Stimulated activated naive CD4-positive, alpha-beta T cell (primary cell): ENCODE measurements around the gene ST8SIA1.
A peak's percentile ranks its signal among the peaks of the same experiment; 100 is the strongest.
"Not testable (repeated sequence)": the region's sequence is repeated elsewhere in the genome, so short reads cannot be mapped to it uniquely, and the experiment has no call there.

Source experiments
- DNase-seq, 6 experiments: peaks; one replicate each; lab custom pipeline; 2025; lab: John Stamatoyannopoulos, UW

The ST8SIA1 gene

DNA sequence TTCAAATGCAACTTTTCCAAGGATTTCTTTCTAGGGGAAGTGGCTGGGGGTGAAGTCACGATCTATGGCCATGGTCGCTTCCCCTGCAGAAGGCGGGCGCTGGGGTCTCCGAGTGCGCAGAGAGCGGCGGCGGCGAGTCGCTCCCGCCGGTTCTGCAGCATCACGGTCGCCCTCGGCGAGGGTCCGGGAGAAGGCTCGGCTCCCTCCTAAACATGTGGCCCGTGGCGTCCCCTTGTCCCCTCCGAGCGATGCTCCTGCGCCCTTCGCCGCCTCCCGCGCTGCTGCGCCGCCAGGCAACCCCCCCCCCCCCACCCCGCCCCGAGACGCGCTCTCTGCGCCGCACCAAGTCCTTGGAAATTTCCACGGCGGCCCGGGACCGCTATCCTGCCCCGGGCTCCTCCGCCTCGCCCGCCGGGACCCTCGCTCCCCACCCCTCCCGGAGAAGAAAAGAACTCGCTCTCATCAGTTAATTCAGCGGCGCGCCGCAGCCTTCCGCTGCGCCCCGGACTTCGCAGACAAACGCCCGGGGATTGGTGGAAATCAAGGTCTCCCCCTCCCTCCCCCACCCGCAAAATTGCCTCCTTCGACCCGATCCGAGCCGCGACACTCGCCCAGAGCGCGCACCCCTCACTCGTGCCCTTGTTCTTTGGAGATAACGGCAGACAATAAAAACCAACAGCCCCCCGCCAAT, at the start of gene ST8SIA1:
Gene ST8SIA1 (minus strand): TSS at position 298 of the 691 bp plus-strand sequence. CDS start 475 bp downstream, outside the sequence.
- DNase-seq = peak in 4 of 6 experiments; percentile 18 to 36 (median 32)

GRCh38 chr12:22380031-22380430, 45.5 kb upstream of the ST8SIA1 start:
- DNase-seq = no peak

GRCh38 chr12:22377731-22378496, 43.4 kb upstream of the ST8SIA1 start:
- DNase-seq = no peak

DNA sequence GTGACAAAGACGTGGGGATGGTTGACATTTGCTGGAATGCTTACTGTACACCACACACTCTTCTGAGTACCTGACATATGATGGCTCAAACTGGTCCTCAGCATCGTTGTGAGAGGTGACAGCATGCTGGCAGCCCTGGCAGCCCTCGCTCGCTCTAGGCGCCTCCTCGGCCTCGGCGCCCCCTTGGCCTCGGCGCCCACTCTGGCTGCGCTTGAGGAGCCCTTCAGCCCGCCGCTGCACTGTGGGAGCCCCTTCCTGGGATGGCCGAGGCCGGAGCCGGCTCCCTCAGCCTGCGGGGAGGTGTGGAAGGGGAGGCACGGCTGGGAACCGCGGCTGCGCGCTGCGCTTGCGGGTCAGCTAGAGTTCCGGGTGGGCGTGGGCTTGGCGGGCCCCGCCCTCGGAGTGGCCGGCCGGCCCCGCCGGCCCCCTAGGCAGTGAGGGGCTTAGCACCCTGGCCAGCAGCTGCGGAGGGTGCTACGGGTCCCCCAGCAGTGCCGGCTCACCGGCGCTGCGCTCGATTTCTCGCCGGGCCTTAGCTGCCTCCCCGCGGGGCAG, 42.2 kb upstream of the ST8SIA1 start:
- DNase-seq = not testable (repeated sequence)

DNA sequence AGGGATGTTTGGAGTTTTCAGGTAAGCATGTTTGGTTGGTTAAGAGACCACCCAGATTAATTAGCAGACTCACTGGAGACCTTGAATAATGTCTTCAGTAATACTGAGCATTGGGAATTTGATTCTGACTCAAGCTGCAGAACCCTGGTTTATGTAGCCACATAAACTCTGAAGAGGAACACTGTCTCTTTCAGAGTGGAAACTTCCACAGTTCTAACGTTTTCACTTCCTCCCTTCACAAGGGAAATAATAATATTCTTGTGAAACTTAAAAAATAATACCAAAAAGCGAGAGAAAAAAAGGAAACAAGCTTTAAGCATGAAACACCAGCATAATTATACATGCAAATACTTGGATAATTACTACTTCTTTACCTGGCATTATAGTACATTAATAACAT, 40.0 kb upstream of the ST8SIA1 start:
- no peak for DNase-seq

- no peak for DNase-seq
These were observed 37.9 kb upstream of the ST8SIA1 start for GRCh38 chr12:22372277-22372837.

DNA sequence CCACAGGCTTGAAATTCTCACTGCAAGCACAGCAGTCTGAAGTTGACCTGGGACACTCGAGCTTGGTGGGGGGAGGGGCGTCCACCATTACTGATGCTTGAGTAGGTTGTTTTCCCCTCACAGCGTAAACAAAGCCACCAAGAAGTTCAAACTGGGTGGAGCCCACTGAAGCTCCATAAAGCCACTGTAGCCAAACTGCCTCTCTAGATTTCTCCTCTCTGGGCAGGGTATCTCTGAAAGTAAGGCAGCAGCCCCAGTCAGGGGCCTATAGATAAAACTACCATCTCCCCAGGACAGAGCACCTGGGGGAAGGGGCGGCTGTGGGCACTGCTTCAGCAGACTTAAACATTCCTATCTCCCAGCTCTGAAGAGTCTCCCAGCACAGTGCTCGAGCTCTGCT, 31.7 kb upstream of the ST8SIA1 start:
- no peak for DNase-seq

- no peak for DNase-seq
These were observed 27.3 kb upstream of the ST8SIA1 start for GRCh38 chr12:22361785-22362184.

DNA sequence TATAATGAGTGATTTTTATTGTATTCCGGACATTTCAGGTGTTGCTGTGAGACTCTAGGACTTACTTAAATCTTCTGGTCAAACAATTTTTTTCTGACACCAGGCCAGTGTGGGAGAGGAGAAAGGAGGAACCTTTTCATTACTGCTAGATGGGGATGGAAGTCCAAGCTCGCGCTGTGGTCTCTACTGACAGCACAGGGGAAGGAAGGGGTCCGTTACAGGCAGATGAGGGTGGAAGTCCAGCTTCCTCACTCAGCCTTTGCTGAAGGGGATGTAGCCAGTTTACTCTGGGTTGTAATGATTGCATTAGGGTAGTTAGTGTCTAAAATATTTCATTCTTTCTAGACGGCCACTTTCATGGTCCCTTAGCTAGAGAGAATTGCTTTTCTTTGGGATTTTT, 26.3 kb upstream of the ST8SIA1 start:
- DNase-seq = no peak

- DNase-seq = no peak
These were observed 23.0 kb upstream of the ST8SIA1 start for GRCh38 chr12:22357531-22357930.

DNA sequence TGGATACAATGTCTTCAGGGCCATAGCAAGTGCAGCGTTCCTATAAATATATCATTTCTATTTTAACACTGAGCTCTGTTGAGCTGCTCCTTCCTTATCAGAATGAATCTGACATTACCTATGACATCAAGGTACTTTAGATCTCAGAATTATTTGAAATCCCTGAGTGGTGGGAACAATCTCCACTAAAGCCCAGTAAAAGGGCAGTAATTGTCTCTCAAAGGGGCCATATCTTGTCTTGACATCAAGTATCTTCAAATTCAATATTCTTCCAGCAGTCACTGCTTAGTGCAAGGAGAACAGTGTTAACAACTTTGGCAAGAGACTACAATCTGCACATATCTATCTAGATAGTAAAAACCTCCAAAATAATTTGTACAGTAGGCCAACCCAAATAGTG, 21.7 kb upstream of the ST8SIA1 start:
- no peak for DNase-seq

DNA sequence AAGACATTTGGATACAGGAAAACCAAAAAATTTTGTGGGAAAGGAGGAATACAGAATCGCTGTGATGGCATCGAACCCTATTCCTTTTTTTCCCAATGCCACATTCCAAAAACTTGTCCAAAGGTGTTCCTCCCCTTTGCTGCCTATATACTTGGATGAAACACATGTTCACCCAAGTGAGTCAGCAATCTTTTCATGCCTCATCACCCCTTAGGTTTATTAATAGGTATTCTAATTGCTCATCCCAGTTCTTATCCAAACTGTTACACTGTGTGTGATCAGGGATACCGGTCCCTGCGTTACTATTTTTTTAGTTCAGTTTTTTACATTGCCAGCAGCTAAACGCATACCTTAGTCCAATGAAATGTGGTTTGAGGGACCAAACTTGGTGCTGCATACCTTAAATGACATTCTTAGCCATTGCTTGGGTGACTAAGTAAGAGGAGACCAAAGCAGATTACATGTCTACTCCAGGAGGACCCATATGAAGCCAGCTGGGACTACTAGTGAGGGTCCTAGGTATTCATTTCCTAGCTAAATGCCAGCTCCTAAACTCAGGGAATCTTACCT, 20.6 kb upstream of the ST8SIA1 start:
- DNase-seq = no peak

- no peak for DNase-seq
These were observed 19.3 kb upstream of the ST8SIA1 start for GRCh38 chr12:22353615-22354325.

GRCh38 chr12:22350886-22351285, 16.4 kb upstream of the ST8SIA1 start:
- no peak for DNase-seq

DNA sequence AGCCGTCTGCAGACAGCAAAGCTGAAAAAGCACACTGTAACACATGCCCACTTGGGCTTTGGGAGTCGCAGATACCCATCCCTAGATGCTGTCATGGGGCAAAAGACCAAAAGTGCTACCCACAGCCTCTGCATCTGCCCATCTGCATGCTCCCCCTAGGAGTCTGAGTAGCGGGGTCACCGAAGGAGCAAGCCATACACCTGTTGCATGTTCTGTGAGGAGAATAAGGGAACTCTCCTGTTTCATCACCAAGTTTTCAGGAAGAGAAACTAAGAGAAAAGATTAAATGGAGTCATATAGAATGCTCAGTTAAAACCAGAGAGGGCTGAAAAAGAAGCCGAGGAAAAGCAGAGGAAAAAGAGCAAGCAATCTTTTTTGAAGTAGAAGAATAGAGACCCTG, 13.7 kb upstream of the ST8SIA1 start:
- no peak for DNase-seq

DNA sequence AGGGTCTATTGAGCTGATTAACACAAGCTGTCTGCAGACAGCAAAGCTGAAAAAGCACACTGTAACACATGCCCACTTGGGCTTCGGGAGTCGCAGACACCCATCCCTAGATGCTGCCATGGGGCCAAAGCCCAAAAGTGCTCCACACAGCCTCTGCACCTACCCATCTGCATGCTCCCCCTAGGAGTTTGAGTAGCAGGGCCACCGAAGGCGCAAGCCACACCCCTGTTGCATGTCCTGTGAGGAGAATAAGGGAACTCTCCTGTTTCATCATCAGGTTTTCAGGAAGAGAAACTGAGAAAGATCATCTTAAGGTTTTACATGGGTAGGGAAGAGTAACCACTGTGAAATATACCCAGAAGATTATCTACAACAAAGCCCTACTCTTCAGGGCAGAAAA, 5.6 kb upstream of the ST8SIA1 start:
- DNase-seq = no peak

DNA sequence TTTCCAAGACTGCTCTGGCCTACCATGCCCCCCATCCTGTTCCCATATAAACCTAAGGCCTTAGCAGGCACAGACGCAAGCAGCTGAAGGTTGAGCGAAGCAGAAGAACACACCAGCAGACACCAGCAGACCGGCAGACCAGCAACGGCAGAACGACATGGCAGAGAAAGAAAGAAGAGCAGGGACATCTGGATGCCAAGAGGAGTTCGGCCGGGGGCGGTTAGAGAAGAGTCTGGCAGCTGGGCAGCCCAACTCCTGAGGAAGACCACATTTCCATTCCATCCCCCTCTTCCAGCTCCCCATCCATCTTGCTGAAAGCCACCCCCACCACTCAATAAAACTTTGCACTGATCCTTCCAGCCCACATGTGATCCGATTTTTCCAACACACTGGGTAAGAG, 5.2 kb upstream of the ST8SIA1 start:
- no peak for DNase-seq

DNA sequence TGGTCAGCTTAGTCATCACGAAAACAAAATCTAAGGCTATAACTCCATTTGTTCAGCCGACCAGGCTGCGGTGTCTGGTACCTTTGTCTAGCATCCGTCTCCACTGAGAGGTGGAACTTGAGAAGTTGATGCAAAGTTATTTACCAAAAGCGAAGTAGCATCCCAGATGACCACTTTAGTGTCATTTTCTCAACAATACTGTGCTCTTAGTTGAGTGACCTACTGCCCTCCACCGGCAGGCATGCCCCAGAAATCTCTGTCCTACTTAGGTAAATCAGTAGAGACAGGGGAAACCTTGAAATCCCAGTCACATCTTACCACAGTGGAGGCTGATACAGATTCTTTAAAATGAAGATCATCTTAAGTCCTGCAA, 1.3 kb upstream of the ST8SIA1 start:
- no peak for DNase-seq

DNA sequence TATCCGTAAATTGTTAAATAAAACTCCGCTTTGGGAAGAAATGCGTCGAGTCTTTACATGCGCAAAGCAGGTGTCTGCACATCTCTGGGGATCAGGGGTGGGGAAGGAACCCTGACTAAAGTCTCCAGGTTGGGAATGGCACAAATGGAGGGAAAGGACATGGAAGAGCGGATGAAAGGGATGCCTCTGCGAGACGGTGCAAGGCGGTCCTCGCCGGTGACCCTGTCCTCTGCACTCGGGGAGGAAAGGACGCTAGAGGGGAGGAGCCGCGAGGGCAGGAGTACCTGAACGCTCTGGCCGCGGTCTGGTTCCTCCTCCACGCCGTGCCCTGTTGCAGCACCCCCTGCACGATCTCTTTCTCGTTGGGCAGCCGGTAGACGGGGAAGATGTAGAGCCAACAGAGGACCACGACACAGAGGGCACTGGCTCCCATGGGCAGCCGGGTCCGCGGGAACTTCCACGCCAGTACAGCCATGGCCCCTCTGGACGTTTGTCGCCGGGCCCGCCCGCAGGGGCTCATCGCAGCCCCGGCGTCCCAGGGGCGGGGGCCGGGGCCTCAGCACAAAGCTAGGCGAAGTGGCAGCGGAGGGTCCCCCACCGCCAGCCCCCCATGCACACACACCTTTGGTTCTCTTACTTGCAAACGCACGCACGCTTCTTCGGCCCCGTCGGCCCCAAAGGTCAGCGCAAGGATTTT, 646 bp downstream of the ST8SIA1 start:
- no peak for DNase-seq

GRCh38 chr12:22333186-22333712, 1.3 kb downstream of the ST8SIA1 start:
- no peak for DNase-seq

GRCh38 chr12:22332202-22332601, 2.3 kb downstream of the ST8SIA1 start:
- no peak for DNase-seq
